Measurements from ENCODE around the gene ABCD1.
"Not testable (repeated sequence)": the region's sequence is repeated elsewhere in the genome, so short reads cannot be mapped to it uniquely, and the experiment has no call there.

ABCD1 gene

DNA sequence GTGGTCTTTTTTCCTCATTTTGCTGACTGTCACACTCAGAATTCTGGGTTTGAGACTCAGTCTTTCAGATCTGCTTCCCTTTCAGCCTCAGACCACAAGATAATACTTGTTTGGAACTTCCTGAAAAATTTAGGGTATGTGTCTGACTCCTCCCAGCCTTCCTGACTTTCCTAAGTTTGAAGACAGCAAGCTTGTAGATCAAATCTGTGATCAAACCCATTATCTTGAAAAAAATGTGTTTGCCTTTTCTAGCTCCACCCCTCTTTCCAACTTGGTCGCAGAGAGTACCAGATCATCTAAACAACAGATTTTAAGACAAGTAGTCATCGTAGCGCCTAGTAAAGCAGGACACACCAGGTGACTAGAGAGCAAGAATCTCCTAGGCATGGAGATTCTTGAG lies 10.4 kb upstream of the ABCD1 start:
- DNase-seq, result no peak

DNA sequence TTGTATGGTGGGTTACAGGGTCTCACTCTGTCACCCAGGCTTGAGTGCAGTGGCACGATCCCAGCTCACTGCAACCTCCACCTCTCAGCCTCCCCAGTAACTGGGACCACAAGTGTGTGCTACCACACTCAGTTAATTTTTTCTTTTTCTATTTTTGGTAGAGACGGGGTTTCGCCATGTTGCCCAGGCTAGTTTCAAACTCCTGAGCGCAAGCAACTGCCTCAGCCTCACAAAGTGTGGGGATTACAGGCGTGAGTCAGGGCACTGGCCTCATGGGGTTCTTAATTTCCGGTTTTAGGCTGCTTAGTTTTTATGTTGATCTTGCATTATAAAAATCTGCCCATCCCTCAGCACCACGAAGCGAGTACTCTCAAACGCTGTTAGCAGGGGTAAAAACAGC lies 7.2 kb upstream of the ABCD1 start:
- DNase-seq, result no peak

DNA sequence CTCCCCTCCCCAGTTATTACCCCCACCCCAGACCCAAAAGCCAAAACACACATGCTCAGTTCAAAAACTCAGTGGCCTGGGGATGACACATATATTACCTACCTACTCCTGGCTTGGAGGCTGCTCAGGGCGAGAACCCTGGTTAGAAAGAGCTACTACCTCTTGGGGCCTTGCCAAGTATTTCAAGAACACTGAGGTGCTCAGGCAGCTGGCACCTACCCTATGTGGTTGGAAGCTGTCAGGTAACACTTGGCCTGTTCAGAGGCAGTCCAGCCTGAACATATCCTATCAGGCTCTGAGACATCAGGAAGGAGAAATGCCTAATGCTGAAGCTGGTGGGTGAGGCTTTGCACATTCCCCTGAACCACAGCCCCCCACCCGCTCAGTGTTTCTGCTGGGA lies 5.4 kb upstream of the ABCD1 start:
- DNase-seq, result no peak

DNA sequence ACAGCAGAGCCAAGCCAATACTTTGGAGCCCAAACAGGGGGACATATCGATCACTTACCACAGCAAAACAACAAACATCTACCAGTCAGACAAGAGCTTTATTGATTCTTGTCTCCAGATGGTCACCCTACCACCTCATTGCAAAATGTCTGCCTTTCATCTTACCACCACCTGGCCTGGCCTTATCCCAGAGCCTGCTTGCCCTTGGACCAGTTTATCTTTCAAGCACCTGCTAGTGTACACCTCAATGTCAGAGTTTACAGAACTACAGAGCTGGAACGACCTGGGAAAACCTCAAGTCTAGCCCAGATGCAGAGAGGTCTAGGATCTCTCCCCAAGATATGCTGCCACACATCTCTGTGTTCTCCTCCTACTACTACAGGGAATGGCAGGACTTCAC lies 5.0 kb upstream of the ABCD1 start:
- no peak for DNase-seq

DNA sequence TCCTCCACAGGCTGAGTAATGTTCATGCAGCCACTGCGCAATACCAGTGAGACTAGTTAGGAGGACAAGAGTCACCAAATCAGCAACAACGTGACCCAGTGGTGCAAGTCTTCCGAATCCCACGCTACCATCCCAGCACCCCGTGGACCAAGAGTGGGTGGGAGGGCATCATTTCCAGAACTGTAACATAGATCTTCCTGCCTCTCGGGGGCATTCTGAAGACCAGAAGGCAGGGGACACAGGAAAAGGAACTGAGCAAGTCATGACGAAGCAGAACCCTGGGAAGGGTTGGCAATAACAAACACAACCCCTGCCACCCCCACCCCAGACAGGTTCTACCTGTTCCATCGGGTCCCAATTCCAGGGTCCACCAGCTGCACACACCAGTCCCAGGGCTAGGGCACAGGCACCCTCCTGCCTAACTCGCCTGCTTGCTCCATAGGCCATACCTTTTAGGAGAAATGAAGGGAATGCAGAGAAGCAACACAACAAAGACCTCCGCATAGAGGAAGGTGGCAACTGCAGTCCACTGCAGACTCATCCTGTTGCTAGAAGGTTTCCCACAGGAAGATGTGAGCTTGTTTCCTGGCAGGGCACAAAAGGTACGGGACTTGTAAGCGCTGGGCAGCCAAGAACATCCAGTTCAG lies 1.8 kb upstream of the ABCD1 start:
- no peak for DNase-seq

DNA sequence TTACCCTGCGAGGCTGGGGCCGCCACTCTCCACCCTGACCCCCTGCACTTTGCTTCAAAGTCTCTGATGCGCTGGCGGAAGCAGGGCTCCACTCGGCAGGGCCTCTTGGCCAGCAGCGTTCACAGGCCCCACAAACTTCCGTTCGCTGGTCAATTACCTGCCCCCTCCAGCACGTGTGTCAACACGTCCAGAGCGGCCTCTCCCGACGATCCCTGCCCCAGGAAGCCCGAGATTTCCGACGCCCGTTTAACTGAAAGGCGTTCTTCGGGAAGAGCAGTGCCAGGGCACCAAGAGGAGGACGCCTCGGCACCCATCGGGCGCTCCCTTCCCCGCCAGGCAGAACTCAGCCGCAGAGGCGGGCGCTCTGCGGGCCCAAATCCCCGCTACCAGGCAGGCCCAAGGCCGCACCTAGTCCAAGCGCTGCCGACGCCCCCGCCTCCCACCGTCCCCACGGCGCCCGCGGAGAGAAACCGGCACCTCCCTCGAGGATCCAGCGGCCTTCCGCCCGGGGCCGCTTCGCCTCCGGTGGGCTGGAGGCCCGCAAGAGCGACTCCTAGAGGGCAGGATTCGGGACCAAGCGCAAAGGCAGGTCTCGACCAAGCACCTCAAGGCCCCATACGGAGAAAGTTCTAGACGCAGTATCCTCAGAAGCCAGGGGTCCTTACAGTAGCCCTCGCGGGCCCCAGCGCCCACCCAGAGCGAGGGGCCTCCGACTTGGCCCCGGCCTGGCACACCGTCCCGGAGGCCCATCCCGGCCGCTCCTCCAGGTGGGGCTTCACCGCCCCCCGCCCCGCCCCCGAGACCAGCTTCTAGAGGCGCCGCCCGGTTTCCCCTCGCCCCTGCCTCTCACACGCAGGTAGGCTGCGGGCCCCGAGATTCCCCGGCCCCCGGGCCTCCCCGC lies 1.1 kb upstream of the ABCD1 start:
- peak; percentile 22 to 64 (median 40) for DNase-seq

DNA sequence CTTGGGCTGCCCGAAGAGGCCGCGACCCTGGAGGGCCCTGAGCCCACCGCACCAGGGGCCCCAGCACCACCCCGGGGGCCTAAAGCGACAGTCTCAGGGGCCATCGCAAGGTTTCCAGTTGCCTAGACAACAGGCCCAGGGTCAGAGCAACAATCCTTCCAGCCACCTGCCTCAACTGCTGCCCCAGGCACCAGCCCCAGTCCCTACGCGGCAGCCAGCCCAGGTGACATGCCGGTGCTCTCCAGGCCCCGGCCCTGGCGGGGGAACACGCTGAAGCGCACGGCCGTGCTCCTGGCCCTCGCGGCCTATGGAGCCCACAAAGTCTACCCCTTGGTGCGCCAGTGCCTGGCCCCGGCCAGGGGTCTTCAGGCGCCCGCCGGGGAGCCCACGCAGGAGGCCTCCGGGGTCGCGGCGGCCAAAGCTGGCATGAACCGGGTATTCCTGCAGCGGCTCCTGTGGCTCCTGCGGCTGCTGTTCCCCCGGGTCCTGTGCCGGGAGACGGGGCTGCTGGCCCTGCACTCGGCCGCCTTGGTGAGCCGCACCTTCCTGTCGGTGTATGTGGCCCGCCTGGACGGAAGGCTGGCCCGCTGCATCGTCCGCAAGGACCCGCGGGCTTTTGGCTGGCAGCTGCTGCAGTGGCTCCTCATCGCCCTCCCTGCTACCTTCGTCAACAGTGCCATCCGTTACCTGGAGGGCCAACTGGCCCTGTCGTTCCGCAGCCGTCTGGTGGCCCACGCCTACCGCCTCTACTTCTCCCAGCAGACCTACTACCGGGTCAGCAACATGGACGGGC lies 579 bp downstream of the ABCD1 start:
- peak in 1 of 5 experiments; percentile 36 for DNase-seq

DNA sequence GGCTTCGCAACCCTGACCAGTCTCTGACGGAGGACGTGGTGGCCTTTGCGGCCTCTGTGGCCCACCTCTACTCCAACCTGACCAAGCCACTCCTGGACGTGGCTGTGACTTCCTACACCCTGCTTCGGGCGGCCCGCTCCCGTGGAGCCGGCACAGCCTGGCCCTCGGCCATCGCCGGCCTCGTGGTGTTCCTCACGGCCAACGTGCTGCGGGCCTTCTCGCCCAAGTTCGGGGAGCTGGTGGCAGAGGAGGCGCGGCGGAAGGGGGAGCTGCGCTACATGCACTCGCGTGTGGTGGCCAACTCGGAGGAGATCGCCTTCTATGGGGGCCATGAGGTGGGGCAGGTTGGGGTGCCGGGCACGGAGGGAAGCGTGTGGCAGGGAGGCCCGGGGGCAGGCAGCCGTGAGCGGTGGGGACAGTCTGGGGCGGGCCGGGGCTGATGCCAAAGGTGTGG lies 1.2 kb downstream of the ABCD1 start:
- no peak for DNase-seq

DNA sequence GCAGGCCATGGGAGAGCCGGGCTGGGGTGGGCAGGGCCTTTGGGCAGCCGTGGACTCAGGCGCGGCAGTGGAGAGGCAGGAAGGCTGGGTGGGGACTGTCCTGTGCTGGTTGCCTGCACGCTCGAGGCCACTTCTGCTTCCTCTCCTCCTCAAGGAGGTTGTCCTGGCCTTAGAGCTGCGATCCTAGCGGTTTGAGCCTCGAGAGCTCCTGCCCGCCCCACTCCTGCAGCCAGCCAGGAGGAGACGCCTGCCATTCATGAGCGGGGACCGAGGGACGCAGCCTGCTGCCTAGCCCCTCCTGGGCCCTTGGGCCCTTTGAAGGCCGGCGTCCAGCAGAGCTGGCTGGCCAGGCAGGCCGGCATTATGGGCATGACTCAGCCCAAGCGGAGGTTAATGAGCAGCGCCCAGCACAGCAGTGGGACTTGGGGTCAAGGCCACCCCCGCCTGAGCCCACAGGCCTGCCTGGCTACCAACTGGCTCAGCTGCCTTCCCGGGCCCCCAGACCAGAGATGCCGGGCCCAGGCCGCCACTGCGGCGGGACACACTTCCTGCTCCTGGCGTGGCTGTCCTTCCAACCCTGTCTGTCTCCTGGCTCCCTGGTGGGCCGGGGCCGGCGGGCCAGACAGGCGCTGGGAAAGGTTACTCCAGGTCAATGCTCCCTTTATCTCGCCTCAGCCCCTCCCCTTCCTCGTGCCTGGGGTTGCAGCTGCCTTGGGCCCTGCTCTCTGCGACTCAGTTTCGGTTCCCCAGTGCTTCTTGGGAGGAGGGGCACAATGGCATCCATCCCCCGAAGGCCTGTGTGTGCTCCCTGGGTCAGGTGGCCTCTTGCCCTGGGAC lies 1.8 kb downstream of the ABCD1 start:
- DNase-seq, result peak in 2 of 5 experiments; percentile 60 to 72

DNA sequence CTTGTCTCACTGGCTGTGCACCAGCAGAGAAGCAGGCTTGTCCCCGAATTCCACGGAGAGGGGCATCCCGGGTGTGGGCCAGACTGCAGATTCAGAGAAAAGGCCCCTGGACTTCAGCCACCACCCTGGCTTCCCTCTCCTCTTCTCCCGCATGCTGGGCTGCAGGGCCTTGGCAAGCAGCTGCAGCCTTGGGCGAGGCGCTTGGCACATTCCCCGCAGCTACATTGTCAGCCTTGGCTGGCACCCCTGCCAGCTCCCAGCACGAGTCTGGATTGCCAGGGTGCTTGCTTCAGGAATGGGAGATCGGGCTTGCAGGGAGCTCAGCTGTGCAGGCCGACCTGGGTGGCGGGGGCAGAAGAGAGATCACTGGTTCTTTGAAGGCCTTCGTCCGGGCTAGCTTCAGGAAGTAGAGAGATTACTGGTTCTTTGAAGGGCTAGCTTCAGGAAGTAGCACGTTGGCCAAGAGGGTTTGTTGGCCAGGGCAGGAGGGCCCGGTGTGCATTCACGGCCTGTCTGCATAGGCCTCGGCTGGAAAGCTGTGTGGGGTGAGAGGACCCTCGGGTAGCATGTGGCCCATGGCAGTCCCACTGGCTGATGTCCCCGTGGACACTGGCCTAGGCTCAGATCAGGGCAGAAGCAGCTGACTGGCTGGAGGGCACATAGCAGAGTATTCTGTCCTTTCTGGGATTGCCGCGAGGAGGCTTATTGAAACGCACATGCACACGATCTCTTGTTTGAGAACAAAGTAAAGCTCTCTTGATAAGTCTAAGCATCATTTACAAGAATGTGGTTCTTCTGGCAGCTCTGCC lies 2.7 kb downstream of the ABCD1 start:
- no peak for DNase-seq

DNA sequence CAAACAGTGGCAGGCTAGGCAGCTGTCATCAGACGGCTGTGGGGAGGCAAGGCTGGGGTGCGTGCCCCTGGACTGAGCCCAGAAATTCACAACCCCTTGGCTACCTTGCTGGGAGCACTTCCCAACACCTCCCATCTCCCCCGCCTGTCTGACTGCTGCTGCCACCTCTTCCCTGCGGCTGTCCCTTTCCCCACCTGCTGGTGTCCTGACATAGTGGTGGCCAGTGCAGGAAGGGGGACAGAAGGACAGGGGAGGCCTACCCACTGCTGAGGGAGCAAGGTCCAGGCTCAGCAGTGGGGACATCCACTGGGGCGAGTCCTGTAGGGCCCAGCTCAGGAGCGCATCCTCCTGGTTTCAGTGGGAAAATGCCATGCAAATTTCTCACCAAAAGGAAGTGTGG lies 3.4 kb downstream of the ABCD1 start:
- no peak for DNase-seq

DNA sequence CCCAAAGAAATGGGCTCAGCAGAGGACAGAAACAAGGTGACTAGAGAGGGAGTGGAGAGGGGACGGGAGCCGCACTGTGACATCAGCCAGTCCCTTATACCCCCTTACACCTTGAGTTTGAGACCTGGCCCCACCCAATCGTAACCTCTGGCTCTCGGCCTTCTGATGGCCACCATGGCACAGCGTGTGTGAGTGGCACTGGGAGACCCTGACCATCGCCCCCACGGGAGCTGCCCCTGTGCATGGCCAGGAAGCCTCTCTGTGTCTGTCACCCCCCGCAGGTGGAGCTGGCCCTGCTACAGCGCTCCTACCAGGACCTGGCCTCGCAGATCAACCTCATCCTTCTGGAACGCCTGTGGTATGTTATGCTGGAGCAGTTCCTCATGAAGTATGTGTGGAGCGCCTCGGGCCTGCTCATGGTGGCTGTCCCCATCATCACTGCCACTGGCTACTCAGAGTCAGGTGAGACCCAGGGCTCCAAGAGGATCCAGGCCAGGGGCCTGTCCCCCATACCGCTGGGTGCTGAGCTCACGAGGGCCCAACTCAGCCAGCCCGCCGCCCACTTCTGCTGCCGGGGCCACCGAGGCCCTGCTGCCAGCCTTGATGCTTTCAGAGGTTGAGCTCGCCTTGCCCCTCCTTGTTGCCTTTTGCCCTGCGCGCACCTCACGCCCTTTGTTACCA lies 4.4 kb downstream of the ABCD1 start:
- DNase-seq, result no peak

DNA sequence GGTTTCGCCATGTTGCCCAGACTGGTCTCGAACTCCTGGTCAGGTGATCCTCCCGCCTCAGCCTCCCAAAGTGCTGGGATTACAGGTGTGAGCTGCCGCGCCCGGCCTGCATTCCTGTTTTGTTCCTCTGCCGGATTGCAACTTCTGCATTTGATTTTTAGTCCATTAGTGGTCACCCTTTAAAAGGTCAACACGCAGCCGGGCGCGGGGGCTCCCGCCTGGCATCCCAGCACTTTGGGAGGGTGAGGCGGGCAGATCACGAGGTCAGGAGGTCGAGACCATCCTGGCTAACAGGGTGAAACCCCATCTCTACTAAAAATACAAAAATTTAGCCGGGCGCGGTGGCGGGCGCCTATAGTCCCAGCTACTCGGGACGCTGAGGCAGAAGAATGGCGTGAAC lies 5.5 kb downstream of the ABCD1 start:
- DNase-seq, result not testable (repeated sequence)

DNA sequence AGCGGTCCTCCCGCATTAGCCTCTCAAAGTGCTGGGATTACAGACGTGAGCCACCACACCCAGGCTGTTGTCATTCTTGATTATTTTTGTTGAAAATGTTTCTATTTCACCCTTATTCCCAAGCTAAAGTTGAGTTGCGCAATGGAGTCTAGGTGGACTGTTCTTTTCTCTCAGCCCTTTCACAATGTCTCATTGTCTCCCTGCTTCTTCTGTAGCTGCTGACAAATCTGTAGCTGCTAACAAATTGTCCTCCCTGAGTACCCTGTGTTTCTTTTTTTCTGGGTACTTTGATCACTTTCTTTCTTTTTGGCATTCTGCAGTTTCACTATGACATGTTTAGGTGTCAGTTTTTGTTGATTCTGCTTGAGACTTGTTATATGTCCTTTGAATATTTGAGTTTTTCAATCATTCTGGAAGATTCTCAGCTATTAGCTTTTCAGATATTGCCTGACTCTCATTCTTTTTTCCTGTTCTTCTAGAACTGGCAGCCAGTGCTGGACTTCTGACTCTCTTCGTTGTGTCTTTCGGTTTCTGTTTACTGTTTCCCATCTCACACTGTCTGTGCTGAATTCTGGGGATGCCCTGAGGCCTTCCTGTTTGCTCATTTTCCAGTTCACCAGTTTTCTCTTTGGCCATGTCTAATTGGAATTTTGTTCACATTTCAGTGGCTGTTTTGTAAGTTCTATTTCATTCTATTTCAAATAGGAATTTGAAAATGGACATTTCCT lies 6.6 kb downstream of the ABCD1 start:
- peak in 1 of 5 experiments; percentile 41 for DNase-seq

DNA sequence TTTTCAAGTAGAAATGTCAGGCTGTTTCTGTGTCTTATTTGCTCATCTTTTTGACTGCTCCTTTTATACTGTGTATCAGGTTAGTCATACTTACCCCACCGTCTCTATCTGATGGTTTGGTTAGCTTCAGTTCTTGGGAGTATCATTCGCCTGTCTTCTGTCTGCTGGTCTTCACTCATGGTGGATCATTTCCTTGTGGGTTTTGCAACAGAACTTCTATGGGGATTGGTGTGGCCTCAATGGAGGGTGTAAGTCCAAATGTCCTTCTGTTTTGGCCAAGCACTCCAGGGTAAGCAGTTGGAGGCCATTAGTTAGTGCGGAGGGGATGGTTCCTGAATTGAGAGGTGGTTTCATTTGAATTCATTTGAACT lies 7.2 kb downstream of the ABCD1 start:
- DNase-seq, result no peak

DNA sequence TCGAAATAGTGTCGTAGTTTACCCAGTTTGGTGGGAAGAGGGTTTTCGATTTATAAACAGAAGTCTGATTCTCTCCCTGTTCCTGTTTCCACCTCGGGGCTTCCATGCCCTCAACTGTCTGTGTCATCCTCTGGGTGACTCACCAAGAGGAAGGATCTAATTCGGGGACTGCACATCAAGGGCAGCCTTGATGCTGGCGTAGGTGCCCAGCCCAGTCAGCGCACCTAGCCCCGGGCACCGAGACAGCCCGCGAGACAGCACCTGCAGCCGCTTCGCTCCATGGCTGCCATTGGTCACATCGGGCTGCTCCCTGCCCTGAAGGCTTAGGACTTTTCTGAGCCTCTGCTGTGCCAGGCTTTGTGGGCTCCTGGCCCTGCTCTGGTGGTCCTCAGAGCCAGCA lies 7.7 kb downstream of the ABCD1 start:
- DNase-seq, result no peak

DNA sequence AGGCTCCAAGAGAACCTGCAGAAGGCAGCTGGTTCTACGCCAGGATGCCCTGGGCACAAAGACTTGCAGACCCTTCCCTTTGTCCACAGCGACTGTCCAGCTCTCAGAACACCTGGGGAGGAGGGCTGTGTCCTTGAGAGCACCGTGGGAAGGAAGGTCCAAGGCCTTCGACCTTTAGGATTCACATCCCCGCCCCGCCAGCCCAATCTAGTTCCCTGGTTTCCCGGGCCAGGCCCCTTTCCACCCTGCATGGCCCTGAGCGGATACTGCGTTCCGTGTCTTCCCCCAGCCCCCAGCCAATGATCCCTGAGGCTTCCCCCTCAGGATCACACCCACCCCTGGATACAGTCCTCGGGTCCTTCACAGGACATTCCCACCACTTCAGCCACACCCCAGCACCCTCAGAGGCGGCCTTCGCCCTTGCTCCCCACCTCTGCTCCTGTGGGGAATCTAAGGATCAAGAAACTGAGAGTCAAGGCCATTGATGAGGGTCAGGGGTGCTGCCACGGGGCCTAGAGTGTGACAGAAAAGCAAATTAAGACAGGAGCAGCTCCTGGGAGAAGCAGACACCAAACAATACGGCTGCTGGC lies 9.1 kb downstream of the ABCD1 start:
- no peak for DNase-seq

DNA sequence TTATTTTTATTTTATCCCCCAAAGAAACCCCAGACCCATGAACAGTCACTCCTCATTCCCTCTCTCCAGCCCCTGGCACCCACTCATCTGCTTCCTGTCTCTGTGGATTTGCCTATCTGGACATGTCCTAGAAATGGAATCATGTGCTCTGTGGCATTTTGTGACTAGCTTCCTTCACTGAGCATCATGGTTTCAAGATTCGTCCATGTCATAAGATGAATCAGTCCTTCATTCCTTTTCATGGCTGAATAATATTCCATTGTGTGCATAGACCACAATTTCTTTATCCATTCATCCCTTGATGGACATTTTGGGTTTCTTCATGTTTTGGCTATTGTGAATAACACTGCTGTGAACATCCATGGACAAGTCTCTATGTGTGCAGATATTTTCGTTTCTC lies 10.2 kb downstream of the ABCD1 start:
- no peak for DNase-seq

DNA sequence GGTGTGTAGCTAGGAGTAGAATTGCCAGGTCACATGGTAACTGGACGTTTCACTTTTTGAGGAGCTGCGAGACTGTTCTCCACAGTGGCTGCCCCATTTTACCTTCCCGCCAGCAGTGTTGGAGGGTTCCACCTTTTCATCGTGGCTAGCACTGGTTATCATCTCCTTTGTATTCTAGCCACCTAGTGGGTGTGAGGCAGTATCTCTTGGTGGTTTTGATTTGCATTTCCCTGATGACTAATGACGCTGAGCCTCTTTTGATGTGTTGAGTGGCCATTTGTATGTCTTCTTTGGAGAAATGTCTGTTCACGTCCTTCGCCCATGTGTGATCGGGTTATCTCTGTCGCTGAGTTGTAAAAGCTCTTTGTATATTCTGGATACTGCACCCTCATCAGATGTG lies 10.6 kb downstream of the ABCD1 start:
- peak in 2 of 5 experiments; percentile 33 to 42 for DNase-seq

Measured in T-helper 2 cell (primary cell).